ENCODE measurements around the gene RAB44. TPM values are rescaled to one million over a fixed set of nuclear protein-coding genes. Genes with fewer than 3 reads are reported as not detected.

The RAB44 gene
- total and polyA plus RNA-seq, 2 of the 13 experiments (the other 11 are each of a cell fraction or from before 2014, with no cell fraction given), result not detected

- TF ChIP-seq SOX13 (IDR thresholded peaks at IDR 0.05) (no peak), SOX13 (CRISPR knock-in tag; conservative IDR thresholded peaks at IDR 0.05 in 1 of 2, IDR thresholded peaks at IDR 0.05 in 1 of 2) (no peak), DNMT3B (CRISPR knock-in tag; conservative IDR thresholded peaks at IDR 0.05) (no peak), MBNL3 (CRISPR knock-in tag; conservative IDR thresholded peaks at IDR 0.05) (no peak), ARID3A (IDR thresholded peaks at IDR 0.05; ENCODE audit: low read depth, low read length) (no peak), ZNF770 (CRISPR knock-in tag; IDR thresholded peaks at IDR 0.05) (no peak)
Measured at GRCh38 chr6:36733300-36733699, 35.7 kb downstream of the RAB44 start (continued).

- H3K4me2 ChIP-seq (ENCODE audit: low read depth, low read length), result no peak overlapping the region
- H3K4me1 ChIP-seq (ENCODE audit: insufficient read depth, low read length), result no peaks in the 10 kb centered on the region
- BruUV-seq (replicated peaks), result no TSS peak
- peaks cover 13 to 81% of the 10 kb centered on the region in 2 experiments for H3K27me3 ChIP-seq (ENCODE audit: control insufficient read depth in 1 of 2, insufficient read depth in 2 of 2, low read length in 2 of 2)
- in situ Hi-C loops (cut with HindIII; ENCODE audit: extremely low pct_ligation_motif_present, low pct_unique_long_range_greater_than_20kb), result no loop called here
- FAIRE-seq, result no peak
- peak; percentile 21; the same call in 1 of the 3 replicates for ATAC-seq
- no peak for DNase-seq (ENCODE audit: low spot score)
- no peak for TF ChIP-seq ZNF280B (CRISPR knock-in tag; IDR thresholded peaks at IDR 0.05; ENCODE audit: borderline replicate concordance)
- TF ChIP-seq EED (CRISPR knock-in tag; IDR thresholded peaks at IDR 0.05), result no peak
- TF ChIP-seq AGO1 (IDR thresholded peaks at IDR 0.05; ENCODE audit: low read depth, low read length, poor library complexity, severe bottlenecking), result no peak
- no peak for TF ChIP-seq GMEB2 (CRISPR knock-in tag; IDR thresholded peaks at IDR 0.05; ENCODE audit: low read depth)
- no peak overlapping the region for H2AFZ ChIP-seq (ENCODE audit: low read length)
- POLR2A ChIA-PET, result no interaction called here
- no peak overlapping the region for H3K9ac ChIP-seq (ENCODE audit: insufficient read depth, low read depth, low read length)
- intact Hi-C loops (cut with micrococcal nuclease; ENCODE audit: unreplicated experiment), result no loop called here
- no peaks in the 10 kb centered on the region for H3K9me3 ChIP-seq (ENCODE audit: low read length)
- H3K79me2 ChIP-seq (ENCODE audit: insufficient read depth, low read length), result no peaks in the 10 kb centered on the region
- WGBS (ENCODE audit: low lambda C conversion rate), result 17% methylated on average over 4 of the region's 7 CpGs
- no peaks in the 10 kb centered on the region for H4K20me1 ChIP-seq (ENCODE audit: insufficient read depth, low read length)
- H3K4me3 ChIP-seq (replicated peaks in 1 of 3; ENCODE audit: insufficient read depth in 1 of 3, low read depth in 2 of 3, low read length in 3 of 3), result no peak overlapping the region
- no peak overlapping the region for H3K27ac ChIP-seq (ENCODE audit: extremely low read length, insufficient read depth, low read length)
- no peaks in the 10 kb centered on the region for H3K36me3 ChIP-seq (replicated peaks in 1 of 2; ENCODE audit: control insufficient read depth in 1 of 2, insufficient read depth in 2 of 2, low read length in 2 of 2)
- CTCF ChIA-PET (ENCODE audit: low intra/inter-chr PET ratio, low total read pairs), result no interaction called here
Measured at GRCh38 chr6:36734486-36735060, 36.9 kb downstream of the RAB44 start.
